Parathyroid adenoma (tissue), 2 donors: Measurements from ENCODE around the gene PPP1R7.

Experiments used
- H2AFZ ChIP-seq: fragments of 300-600 bp; sonication (generic); one replicate; pipeline ENCODE4 v1.7.0; 2017; ENCODE audit warnings: antibody characterized with exemption, mild to moderate bottlenecking
- H3K27ac ChIP-seq: fragments of 300-600 bp; sonication (generic); one replicate; pipeline ENCODE4 v1.7.0; 2017
- H3K27me3 ChIP-seq: fragments of 300-600 bp; sonication (generic); one replicate; pipeline ENCODE4 v1.7.0; 2017; ENCODE audit warnings: low read length; ENCODE audit not compliant: control insufficient read depth, insufficient read depth
- H3K36me3 ChIP-seq: fragments of 300-600 bp; sonication (generic); one replicate; pipeline ENCODE4 v1.7.0; 2017; ENCODE audit warnings: low read length; ENCODE audit not compliant: control insufficient read depth, insufficient read depth
- H3K4me1 ChIP-seq: fragments of 300-600 bp; sonication (generic); one replicate; pipeline ENCODE4 v1.7.0; 2017; ENCODE audit warnings: control low read depth
- H3K4me2 ChIP-seq: fragments of 300-600 bp; sonication (generic); one replicate; pipeline ENCODE4 v1.7.0; 2017; ENCODE audit warnings: low read length
- H3K4me3 ChIP-seq: fragments of 300-600 bp; sonication (generic); one replicate; pipeline ENCODE4 v1.7.0; 2017; ENCODE audit warnings: low read depth, low read length
- H3K79me2 ChIP-seq: fragments of 300-600 bp; sonication (generic); one replicate; pipeline ENCODE4 v1.7.0; 2017; ENCODE audit warnings: control low read depth
- H3K9ac ChIP-seq: fragments of 300-600 bp; sonication (generic); one replicate; pipeline ENCODE4 v1.7.0; 2017; ENCODE audit warnings: mild to moderate bottlenecking
- H3K9me3 ChIP-seq: fragments of 300-600 bp; sonication (generic); one replicate; pipeline ENCODE4 v1.7.0; 2017; ENCODE audit warnings: low read length; ENCODE audit not compliant: control insufficient read depth
- CTCF ChIP-seq: fragments of 300-600 bp; sonication (generic); IDR thresholded peaks from one replicate; pipeline ENCODE4 v1.7.0; 2017; ENCODE audit warnings: antibody characterized with exemption, mild to moderate bottlenecking
- donor health status: primary hyperparathyroidism.

The PPP1R7 gene

GRCh38 chr2:241187101-241187917 is 37.0 kb downstream of the PPP1R7 start:
- no peaks in the 10 kb centered on the region for H3K36me3 ChIP-seq
- no peak overlapping the region for H3K4me3 ChIP-seq
- no peak overlapping the region for H3K4me2 ChIP-seq
- H3K27ac ChIP-seq = no peak overlapping the region
- H3K9ac ChIP-seq = no peak overlapping the region
- no peak overlapping the region for H2AFZ ChIP-seq
- no peaks in the 10 kb centered on the region for H3K27me3 ChIP-seq
- no peaks in the 10 kb centered on the region for H3K79me2 ChIP-seq
- TF ChIP-seq CTCF = no peak
- H3K9me3 ChIP-seq = no peaks in the 10 kb centered on the region
- no peaks in the 10 kb centered on the region for H3K4me1 ChIP-seq

DNA sequence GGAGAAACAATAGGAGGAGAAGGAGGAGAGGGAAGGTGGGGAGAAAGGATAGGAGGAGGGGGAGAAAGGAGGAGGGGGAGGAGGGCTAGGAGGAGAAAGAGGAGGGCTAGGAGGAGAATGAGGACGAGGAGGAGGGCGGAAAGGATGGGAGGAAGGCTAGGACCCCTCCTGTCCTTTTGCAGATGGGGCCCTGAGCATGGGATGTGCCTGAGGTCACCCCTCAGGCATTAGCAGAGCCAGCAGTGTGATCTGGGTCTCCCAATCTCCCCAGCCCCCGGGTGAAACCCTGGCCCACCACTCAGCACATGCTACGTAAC is 37.6 kb downstream of the PPP1R7 start:
- no peaks in the 10 kb centered on the region for H3K27me3 ChIP-seq
- H3K4me3 ChIP-seq = no peak overlapping the region
- no peak overlapping the region for H3K4me2 ChIP-seq
- H3K9me3 ChIP-seq = no peaks in the 10 kb centered on the region
- H2AFZ ChIP-seq = no peak overlapping the region
- no peaks in the 10 kb centered on the region for H3K4me1 ChIP-seq
- H3K27ac ChIP-seq = no peak overlapping the region
- no peak for TF ChIP-seq CTCF
- H3K36me3 ChIP-seq = no peaks in the 10 kb centered on the region
- no peak overlapping the region for H3K9ac ChIP-seq
- no peaks in the 10 kb centered on the region for H3K79me2 ChIP-seq

- H3K27me3 ChIP-seq = no peaks in the 10 kb centered on the region
- no peak within 1 kb of the TSS for H3K27ac ChIP-seq
- TF ChIP-seq CTCF = no peak
- no peak within 1 kb of the TSS for H2AFZ ChIP-seq
- H3K4me3 ChIP-seq = no peak within 1 kb of the TSS
- H3K4me2 ChIP-seq = no peak within 1 kb of the TSS
- H3K9me3 ChIP-seq = no peaks in the 10 kb centered on the region
- H3K36me3 ChIP-seq = no peaks in the 10 kb centered on the region
- no peaks in the 10 kb centered on the region for H3K79me2 ChIP-seq
- no peak within 1 kb of the TSS for H3K9ac ChIP-seq
- no peaks in the 10 kb centered on the region for H3K4me1 ChIP-seq
Measured at GRCh38 chr2:241188361-241189092, 38.3 kb downstream of the PPP1R7 start, which contains the start of gene ANO7. TSS of gene ANO7 (plus strand) at chr2:241188677. CDS start at chr2:241190064, 1,387 bp downstream.

GRCh38 chr2:241189093-241189855 is 39.0 kb downstream of the PPP1R7 start:
- H3K9ac ChIP-seq = no peak overlapping the region
- H3K36me3 ChIP-seq = no peaks in the 10 kb centered on the region
- H3K4me2 ChIP-seq = no peak overlapping the region
- H3K27me3 ChIP-seq = no peaks in the 10 kb centered on the region
- H3K4me1 ChIP-seq = no peaks in the 10 kb centered on the region
- H3K27ac ChIP-seq = no peak overlapping the region
- H3K9me3 ChIP-seq = no peaks in the 10 kb centered on the region
- no peak overlapping the region for H3K4me3 ChIP-seq
- no peaks in the 10 kb centered on the region for H3K79me2 ChIP-seq
- H2AFZ ChIP-seq = no peak overlapping the region
- TF ChIP-seq CTCF = no peak
